Left renal cortex interstitium (tissue), 4 donors: ENCODE data around the gene ZNF565. TPM values are rescaled to one million over a fixed set of nuclear protein-coding genes. Genes with fewer than 3 reads are reported as not detected.
A peak's percentile ranks its signal among the peaks of the same experiment; 100 is the strongest.
"Not testable (repeated sequence)": the region's sequence is repeated elsewhere in the genome, so short reads cannot be mapped to it uniquely, and the experiment has no call there.

Experiments used
- DNase-seq, 4 donors: peaks; one replicate each; pipeline ENCODE4 v3.0.0-alpha.2; 2013; ENCODE audit warnings: low read depth in 4 of 4, low spot score in 2 of 4, missing footprints in 1 of 4
- polyA plus RNA-seq, 4 donors: library from polyadenylated mRNA; unstranded; fragments of 120-200 nt; gene quantifications; one replicate each; pipeline ENCODE4 v1.2.1, GENCODE V29; 2013; ENCODE audit not compliant: insufficient read length in 4 of 4

Gene ZNF565
- polyA plus RNA-seq, 4 donors, result 6.0 to 7.7 (median 6.4) TPM

DNA sequence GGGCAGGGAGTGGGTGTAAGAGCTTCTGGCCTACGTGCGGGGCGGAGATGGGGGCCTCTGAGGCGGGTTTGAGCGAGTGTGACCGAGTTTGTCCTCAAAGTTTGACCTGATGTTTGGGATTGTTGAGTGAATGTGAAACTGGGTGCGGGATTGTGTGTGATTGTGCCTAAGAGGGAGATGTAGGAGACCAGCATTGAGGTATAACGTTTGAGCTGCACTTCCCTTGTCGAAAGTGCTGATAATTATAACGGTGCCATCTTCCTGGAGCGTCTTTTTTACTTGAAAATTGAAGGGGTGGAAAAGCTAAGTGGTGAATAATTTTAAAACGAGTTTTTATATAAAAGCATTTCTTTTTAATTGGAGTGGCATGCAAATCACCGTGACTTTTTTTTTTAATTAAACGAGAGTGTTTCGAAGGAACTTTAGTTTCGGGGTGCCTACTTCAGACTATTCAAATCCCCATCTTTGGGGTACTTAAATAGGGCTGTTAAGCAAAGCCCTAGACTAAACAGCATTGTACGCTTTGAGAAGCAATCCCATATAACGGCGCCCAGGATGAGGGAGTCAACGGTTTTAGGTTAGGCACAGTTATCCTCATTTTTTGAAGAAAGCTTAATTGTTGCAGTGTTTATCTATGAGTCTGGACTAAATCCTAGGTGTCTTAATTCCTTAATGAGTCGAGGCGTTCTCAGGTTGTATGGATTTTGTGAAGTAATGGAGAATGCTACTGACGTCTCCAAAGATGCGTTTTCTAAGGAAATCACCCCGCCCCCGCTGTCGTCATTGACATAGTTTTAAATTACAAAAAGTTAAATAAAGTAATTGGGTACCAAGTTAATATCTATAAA is 1.0 kb upstream of the ZNF565 start:
- peak; percentile 40 to 87 (median 50) for DNase-seq

DNA sequence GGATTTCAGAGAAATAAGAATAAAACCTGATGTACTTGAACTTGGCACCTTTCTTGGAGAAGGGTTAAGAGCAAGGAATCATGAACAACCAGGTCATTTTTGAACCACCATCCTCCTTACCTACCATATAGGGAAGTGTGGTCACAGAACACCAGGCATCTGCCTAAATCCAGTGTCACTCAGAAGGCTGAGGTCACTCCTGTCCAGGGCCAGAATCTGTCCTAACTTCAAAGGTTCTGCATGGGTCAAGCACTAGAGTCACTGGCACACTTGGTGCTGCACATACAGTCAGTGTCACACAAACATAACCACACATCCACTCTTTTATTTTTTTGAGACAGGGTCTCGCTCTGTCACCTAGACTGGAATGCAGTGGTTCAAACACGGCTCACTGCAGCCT is 1.6 kb downstream of the ZNF565 start:
- no peak for DNase-seq

DNA sequence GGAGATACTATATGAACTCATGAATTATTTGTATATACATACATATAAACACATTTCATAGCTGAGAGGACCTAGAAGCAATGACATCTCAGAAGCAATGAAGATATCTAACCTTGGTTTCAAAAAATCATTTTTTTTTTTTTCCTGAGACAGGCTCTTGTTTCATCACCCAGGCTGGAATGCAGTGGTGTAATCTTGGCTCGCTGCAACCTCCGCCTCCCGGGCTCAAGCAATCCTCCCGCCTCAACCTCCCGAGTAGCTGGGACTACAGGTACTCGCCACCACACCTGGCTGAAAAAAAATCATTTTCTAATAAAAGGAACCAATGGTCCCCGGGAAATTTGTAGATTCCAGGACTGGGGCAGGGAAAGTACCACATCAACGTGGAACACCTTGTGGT is 4.0 kb downstream of the ZNF565 start:
- no peak for DNase-seq

DNA sequence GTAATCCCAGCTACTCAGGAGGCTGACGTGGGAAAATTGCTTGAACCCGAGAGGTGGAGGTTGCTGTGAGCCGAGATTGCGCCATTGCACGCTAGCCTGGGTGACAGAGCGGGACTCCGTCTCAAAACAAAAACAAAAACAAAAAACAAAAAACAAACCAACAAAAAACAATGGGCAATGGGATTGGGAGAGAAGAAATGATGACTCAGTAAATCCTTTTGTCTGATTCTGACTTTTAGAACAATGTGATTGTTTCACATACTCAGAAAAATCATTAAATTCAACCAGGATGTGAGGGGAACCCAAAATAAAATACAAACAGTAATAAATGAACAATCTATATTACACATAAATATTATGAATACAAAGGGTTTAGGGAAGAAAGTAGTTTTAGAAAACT is 5.1 kb downstream of the ZNF565 start:
- DNase-seq, result no peak

DNA sequence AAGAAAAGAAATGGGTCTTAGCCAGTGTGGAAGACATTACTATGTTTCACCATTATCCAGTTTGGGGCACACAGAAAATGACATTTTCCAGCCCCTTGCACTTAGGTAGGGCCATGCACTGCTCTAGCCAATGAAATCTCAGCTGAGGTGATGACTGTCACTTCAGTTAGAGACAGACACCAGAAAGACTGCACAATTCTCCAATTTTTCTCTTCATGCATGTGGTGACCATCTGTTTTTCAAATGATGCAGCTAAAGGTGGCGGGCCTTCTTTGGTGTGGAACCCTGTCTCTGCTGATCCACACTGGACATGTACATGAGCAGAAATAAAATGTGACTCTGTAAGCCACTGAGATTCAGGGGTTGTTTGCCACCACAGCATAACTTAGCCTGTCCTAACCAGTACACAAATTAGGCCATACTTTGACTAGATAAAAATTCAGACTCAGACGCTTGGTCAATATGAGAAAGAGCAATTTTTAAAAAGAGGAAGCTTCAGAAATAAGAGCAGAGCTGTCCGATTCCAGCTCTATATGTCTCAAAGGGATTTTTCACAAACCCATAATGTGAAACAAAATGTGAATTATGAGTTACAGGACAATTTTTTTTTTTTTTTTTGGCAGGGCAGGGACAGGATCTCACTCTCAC is 6.7 kb downstream of the ZNF565 start:
- DNase-seq, result no peak

DNA sequence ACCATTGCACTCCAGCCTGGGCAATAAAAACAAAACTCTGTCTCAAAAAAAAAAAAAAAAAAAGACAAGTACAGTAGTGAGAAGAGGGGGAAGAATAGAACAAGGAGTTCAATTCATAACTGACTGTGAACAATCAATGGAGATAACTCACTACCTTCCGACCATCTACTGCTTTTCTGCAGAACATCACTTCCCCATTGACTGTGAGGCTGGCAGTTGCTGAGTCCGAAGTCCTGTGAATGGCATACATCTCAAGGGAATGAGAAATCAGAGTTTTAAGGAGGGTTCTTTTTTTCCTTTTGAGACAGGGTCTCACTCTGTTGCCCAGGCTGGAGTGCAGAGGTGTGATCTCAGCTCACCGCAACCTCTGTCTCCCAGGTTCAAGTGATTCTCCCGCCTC is 11.2 kb downstream of the ZNF565 start:
- DNase-seq, result no peak

DNA sequence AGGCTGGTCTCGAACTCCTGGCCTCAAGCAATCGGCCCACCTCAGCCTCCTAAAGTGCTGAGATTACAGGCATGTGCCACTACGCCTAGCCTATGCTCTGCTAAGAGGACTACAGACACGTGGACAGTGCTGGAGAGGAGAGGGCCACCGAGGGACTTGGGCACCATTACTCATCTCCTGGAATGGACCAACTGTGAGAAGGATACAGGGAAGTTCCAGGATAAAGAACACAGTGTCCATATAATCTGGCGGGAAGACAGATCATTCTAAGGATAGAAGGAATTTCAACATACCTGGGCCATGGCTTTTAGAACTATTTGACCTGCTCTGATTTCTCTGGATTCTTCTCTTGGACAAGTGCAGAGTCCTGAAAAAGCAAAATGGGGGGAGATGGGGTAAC is 12.8 kb downstream of the ZNF565 start:
- DNase-seq, result no peak

DNA sequence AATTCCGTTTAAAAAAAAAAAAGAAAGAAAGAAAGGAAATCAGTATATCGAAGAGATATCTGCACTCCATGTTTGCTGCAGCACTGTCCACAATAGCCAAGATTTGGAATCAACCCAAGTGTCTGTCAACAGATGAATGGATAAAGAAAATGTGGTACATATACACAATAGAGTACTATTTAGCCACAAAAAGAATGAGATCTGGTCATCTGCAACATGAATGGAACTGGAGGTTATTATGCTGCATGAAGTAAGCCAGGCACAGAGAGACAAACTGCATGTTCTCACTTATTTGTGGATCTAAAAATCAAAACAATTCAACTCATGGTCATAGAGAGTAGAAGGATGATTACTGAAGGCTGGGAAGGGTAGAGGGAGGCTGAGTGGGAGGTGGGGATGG is 16.3 kb downstream of the ZNF565 start:
- DNase-seq, result no peak

DNA sequence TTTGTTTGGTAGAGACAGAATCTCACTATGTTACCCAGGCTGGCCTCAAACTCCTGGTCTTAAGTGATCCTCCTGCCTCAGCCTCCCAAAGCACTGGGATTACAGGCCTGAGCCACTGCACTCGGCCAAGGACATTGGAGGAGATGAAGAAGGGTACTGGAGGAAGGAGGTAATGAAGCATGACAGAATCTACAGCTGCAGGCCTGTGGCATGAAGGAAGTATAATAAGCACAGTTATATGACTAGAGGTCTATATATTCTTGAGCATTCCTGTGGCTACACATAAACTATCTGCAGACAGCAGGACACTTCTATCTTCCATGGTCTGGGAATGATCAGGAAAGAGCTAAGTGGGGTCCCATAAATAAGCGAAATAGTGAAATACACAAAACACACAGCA is 18.2 kb downstream of the ZNF565 start:
- no peak for DNase-seq

DNA sequence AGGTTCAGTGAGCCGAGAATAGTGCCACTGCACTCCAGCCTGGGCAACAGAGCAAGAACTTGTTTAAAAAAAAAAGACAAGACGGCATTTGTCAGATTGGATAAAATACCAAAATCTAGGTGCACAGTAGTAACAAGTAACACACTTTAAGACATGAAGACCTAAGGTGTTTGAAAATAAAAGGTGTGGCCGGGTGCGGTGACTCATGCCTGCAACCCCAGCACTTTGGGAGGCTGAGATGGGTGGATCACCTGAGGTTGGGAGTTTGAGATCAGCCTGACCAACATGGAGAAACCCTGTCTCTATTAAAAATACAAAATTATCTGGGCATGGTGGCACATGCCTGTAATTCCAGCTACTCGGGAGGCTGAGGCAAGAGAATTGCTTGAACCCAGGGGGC is 27.7 kb downstream of the ZNF565 start:
- DNase-seq, result not testable (repeated sequence)

DNA sequence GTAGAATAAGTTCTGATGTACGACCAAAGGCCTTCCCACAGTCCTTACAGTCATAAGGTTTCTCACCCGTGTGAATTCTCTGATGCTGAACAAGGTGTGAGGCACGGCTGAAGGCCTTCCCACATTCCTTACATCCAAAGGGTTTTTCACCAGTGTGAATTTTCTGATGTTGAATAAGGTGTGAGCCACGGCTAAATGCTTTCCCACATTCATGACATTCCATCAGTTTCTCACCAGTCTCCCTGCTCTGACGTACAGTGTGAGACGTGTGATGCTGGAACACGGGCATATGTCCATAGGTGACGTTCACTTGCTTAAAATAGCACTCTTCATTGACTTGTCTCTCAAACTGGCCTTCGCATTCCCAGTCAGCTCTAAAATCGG is 31.2 kb downstream of the ZNF565 start:
- no peak for DNase-seq

DNA sequence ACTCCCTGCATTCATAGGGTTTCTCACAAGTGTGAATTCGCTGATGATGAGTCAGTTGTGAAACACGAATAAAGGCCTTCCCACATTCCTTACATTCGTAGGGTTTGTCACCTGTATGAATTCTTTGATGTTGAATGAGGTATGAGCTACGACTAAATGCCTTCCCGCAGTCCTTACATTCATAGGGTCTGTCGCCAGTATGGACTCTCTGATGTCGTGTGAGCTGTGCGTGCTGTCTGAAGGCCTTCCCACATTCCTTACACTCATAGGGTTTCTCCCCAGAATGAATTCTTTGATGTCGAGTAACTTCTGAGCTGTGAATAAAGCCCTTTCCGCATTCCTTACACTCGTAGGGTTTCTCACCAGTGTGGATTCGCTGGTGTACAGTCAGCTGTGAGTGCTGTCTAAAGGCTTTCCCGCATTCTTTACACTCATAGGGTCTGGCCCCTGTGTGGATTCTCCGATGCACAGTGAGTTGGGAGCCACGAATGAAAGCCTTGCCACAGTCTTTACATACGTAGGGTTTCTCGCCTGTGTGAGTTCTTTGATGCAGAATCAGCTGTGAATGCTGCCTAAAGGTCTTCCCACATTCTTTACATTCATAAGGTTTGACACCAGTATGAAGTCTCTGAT is 31.7 kb downstream of the ZNF565 start:
- DNase-seq, result no peak

DNA sequence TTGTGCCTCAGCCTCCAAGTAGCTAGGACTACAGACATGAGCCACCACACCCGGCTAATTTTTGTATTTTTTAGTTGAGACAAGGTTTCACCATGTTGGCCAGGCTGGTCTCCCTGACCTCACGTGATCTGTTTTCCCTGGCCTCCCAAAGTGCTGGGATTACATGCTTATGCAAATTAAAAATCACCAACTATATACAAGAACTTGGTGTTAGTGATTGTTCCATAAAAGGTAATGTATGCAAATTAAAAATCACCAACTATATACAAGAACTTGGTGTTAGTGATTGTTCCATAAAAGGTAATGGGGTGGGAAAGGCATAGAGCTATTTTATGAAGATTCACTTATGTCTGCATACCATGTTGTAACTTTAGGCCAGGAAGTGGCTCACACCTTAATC is 35.4 kb downstream of the ZNF565 start:
- not testable (repeated sequence) for DNase-seq

DNA sequence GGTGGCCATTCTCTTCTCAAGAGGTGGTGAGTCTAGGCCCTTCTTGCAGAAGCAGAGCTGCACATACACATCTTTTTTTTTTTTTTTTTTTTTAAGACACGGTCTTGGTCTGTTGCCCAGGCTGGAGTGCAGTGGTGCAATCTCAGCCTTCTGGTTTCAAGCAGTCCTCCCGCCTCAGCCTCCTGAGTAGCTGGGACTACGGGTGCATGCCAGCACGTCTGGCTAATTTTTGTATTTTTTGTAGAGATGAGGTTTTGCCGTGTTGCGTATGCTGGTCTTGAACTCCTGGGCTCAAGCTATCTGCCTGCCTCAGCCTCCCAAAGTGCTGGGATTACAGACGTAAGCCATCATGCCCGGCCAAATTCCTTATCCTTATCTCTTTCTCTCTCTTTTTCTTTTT is 40.6 kb downstream of the ZNF565 start:
- DNase-seq, result not testable (repeated sequence)

DNA sequence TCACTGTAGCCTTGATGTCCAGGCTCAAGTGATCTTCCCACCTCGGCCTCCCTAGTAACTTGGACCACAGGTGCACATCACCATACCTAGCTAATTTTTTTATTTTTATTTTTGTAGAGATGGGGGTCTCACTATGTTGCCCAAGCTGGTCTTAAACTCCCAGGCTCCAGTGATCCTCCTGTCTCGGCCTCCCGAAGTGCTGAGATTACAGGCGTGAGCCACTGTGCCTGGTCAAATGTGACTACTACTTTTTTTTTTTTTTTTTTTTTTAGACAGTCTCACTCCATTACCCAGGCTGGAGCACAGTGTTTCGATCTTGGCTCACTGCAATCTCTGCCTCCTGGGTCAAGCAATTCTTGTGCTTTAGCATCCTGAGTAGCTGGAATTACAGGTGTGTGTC is 41.6 kb downstream of the ZNF565 start:
- DNase-seq, result no peak

DNA sequence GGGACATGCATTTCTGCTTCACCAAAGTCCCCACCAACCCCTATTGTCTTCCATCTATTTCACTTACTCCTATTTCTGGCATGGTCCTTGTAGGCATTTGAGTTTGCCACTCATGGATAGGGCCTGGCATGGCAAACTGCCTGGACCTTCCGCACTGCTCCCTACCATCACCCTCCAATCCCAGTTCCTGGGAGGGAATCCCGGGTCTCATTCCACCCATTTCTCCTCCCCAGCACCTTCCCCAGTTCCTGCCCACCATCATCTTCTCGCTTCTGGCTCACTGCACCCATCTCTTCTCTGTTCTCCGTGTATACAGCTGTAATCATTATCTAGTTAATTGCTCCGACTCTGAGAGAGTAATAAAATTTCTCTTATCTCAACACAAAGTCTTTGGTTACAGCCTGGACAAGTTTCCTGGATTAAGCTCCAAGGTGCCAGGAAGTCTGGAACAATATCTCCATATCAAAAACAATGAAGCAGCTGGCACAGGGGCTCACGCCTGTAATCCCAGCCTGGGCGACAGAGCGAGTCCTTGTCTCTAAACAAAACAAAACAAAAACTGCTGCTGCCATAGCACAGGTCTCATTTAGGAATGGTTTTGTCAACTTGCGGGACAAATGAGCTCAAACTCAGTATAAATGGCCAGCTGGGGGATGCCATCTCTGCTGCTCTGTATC is 45.2 kb downstream of the ZNF565 start:
- peak in 2 of 4 donors; percentile 26 to 43 for DNase-seq

DNA sequence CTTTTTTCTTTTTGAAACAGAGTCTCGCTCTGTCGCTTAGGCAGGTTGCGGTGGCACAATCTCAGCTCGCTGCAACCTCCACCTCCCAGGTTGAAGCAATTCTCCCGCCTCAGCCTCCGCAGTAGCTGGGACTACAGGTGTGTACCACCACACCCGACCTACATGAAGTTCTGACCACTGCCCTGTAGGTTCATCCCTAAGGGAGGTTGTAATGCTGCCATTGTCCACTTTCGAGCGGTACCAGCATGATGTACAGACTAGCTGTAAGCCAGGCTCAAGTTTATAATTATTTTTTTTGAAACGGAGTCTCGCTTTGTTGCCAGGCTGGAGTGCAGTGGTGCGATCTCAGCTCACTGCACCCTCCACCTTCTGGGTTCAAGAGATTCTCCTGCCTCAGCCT is 50.7 kb downstream of the ZNF565 start:
- DNase-seq, result no peak

DNA sequence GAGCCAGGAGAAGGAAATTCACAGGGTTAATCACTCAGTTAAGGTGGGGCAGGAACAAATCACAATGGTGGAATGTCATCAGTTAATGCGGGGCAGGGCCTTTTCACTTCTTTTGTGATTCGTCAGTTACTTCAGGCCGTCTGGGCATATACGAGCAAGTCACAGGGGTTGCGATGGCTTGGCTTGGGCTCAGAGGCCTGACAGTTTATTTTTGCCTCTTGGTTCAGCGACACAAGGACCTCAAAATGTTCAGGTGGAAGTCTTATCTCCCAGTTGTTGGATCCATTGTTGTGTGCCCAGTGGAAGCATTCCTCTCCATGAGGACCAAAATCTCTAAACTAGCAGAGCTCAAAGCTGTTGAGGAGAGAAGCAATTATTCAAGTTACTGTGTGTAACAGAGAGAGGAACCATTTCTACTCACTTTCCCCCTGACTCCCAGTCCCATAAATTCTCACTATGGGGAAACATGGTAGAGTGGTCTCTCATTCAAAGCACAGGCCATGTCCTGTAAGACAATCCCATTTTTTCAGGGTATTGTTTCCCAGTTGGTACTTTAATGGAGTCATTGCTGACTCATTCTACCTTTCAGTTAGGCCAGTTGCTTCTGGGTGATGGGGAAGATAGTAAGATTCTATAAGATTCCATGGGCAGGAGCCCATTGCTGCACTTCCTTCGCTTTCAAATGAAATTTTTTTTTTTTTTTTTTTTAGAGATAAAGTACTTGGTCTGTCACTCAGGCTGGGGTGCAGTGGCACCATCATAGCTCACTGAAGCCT is 53.5 kb downstream of the ZNF565 start:
- DNase-seq, result no peak

DNA sequence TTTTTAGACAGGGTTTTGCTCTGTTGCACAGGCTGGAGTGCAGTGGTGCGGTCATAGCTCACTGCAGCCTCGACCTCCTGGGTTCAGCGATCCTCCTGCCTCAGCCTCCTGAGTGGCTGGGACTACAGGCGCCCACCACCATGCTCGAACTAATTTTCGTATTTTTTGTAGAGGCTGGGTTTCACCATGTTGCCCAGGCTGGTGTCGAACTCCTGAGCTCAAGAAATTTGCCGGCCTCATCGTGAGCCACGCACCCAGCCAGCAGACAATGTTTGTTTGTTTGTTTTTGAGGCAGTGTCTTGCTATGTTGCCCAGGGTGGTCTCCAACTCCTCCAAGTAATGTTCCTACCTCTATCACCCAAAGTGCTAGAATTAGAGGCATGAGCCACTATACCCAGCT is 61.3 kb downstream of the ZNF565 start:
- no peak for DNase-seq

DNA sequence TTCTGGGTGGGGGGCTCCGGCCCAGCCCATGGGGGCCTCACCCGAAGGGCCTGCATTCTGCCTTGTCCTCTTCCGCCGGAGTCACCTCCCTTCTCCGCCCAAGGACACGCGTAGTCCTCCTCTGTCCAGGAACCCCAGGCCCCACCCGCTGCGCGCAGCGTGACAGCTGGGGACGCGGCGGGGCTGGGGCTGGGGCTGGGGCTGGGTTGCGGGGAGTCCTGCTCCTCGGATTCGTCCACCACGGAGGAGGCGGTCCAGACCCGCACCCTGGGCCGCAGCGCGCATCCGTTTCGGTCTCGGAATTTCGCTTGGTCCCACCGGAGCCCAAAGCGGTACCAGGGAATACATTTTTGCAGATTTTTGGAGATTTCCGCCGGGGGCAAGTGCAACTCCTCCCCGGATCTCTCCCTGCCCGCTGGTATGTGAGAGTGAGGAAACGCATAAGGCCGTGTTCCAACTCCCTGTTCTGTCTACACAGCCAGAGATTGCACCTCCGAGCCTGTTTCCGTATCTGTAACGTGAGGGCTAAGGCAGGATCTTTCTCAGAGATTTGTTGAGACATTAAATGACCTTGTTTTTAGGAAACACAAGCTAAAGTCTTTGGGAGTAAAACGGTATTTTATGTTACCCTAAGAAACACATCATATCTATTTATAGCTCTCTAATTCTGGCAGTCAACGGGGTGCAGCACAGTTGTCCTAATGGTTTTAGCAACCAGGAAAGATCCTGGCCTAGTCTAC is 61.9 kb downstream of the ZNF565 start, which contains the start of gene COX7A1:
Gene COX7A1, minus strand, starts transcription at position 96 of the 740 bp plus-strand sequence. Its CDS starts 40 bp downstream, at position 56.
- peak in 2 of 4 donors; percentile 32 to 36 for DNase-seq
